ENCODE measurements around the gene PDPK1.
A peak's percentile ranks its signal among the peaks of the same experiment; 100 is the strongest.

PDPK1 gene

GRCh38 chr16:2537451-2538379 lies at the start of gene PDPK1:
Gene PDPK1, plus strand, starts transcription at chr16:2538021. Its CDS starts 92 bp downstream, at chr16:2538113.
- peak; percentile 96 to 97 for DNase-seq

DNA sequence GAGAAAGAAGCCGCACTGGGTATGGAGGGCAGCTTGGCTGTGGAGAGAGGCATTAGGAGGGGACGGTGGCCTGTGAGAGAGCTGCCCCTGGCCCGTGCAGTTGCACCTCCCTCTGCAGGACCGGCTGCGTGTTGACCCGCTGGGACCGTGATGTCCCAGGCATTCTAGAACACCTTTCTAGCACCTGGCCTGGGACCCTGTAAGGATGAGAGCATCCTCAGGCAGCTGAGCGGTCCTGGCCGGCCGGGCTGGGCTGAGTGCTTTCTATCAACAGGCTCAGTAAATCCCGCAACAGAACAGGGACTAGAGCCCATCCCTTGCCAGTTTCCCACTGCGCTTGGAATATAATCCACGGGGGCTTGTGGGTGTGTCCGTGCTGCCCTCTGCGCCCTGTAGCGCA lies 48.2 kb upstream of the PDPK1 start:
- DNase-seq: no peak

GRCh38 chr16:2490190-2491105 lies 47.4 kb upstream of the PDPK1 start:
- no peak for DNase-seq

DNA sequence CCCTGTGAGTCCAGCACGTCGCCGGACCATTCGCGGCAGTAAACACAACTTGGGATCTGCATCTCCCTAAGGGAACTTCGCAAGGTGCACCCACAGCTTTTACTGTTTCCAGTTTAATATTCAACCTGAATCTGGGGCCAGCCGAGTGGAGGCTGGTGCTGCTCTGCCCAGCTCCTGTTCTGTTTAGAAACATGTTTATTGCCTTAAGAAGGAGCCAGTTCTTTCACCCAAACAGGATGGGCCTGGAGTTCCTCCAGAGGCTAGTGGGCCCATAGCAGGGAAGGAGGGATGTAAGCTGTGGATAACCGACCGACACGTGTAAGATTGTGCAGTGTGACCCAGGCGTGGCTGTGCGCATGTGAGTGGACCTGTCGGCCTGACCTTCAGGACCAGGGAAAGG lies 45.5 kb upstream of the PDPK1 start:
- DNase-seq: no peak

DNA sequence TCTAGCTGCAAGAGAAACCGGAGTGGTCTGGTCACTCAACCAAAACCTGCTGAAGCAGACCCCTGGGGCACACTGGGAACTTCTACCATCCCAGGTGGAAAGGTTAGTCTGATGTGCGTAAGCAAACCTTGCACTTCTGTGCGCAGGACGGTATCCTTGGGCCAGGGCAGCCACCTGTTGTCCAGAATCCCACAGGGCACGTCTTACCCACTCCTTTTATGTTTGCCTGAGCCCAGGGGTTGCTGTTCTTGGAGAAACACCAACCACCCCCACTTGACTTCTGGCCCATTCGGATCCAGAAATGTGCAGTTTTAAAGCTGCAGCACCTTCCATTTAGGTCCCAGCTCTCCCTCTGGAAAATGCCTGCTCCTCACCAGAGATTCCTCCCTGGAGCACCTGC lies 44.2 kb upstream of the PDPK1 start:
- DNase-seq: no peak

DNA sequence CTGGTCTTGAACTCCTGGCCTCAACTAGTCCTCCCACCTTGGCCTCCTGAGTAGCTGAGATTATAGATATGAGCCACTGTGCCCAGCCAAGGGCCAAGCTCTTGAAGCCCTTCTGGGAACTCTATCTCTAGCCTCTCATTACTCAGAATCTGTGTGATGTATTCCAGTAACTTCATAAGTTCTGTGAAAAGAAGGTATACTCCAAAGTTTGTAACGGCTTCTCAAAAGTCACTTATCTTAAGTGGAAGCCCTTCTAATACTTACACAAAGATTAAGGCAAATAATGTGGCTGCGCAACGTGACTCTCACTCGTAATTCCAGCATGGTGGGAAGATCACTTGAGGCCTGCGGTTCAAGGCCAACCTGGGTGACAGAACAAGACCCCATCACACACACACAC lies 43.2 kb upstream of the PDPK1 start:
- no peak for DNase-seq

DNA sequence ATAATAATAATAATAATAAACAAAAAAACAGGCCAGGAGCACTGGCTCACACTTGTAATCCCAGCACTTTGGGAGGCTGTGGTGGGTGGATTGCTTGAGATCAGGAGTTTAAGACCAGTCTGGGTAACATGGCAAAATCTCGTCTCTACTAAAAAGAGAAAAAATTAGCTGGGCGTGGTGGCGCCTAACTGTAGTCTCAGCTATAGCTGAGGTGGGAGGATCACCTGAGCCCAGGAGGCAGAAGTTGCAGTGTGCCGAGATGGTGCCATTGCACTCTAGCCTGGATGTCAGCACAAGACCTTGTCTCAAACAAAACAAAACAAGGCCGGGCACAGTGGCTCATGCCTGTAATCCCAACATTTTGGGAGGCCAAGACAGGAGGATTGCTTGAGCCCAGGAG lies 42.8 kb upstream of the PDPK1 start:
- DNase-seq: no peak

DNA sequence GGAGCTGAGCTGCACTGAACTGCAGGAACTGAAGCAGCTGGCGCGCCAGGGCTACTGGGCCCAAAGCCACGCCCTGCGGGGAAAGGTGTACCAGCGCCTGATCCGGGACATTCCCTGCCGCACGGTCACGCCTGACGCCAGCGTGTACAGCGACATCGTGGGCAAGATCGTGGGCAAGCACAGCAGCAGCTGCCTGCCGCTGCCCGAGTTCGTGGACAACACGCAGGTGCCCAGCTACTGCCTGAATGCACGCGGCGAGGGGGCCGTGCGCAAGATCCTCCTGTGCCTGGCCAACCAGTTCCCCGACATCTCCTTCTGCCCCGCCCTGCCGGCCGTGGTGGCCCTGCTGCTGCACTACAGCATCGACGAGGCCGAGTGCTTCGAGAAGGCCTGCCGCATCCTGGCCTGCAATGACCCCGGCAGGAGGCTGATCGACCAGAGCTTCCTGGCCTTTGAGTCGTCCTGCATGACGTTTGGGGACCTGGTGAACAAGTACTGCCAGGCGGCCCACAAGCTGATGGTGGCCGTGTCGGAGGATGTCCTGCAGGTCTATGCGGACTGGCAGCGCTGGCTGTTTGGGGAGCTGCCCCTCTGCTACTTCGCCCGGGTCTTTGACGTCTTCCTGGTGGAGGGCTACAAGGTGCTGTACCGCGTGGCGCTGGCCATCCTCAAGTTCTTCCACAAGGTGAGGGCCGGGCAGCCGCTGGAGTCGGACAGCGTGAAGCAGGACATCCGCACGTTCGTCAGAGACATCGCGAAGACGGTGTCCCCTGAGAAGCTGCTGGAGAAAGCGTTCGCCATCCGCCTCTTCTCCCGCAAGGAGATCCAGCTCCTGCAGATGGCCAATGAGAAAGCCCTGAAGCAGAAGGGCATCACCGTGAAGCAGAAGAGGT lies 41.4 kb upstream of the PDPK1 start:
- no peak for DNase-seq

- no peak for DNase-seq
These were observed 40.6 kb upstream of the PDPK1 start for GRCh38 chr16:2497116-2497630.

DNA sequence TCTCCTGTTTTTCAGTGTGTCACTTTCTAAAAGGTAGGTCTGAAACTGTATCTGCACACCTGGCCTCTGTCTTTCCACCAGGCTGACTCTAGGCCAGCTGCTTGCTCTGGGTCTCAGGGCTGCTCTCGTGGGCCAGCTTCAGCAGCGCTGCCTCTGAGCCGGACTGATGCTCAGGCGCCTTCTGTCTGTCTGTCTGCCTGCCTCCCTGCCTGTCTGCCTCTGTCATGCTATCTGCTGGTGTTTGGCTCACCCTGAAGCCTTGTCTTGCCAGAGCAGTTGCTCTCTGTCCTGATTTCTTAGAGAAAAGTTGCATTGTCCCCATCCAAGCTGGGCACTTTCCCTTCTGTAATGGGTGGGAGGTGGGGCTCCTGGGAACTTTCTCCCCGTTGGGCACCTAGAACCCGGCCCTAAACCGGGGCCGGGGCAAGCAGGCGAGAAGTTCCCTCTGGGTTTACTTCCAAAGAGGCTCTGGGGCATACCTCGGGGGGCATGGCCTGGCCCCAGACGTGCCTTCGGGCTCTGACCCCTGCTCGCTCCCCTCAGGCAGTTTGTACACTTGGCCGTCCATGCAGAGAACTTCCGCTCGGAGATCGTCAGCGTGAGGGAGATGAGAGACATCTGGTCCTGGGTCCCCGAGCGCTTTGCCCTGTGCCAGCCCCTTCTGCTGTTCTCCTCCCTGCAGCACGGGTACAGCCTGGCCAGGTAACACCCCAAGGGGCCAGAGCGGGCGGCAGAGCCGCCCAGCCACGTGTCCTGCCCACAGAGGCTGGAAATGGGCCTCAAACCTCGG lies 39.9 kb upstream of the PDPK1 start:
- no peak for DNase-seq

DNA sequence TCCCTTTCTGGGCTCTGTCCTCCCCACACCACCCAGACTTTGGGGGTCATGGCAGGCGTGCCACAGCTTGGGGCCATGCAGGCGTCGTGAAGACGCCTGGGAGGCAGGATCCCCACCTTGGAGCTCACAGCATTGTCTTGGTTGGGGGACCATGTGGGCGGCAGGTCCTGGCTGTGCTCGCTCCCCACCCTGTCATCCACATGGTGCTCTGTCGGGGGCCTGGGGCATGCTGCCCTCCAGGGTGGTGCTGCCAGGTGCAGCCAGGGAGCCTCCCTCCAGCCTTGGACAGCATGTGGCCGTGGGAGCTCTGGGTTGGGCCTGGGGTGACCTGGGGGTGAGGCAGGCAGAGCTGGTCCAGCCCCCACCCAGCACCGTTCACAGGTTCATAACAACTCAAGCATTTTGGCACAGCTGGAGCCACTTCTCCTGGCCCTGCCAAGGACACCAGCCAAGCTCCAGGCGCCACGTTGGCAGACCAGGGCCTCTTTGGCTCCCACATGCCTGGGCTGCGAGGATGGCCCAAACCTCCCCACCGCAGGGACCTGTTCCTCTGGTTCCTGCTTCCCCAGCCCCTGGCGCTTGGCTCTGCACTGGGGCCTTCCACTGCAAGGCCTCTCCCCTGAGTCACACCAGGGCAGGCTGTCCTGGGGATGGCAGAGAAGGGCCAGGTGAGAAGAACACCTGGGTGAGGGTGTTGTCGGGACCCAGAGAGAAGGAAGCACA lies 39.1 kb upstream of the PDPK1 start:
- DNase-seq: no peak

- no peak for DNase-seq
These were observed 38.4 kb upstream of the PDPK1 start for GRCh38 chr16:2499454-2499853.

- DNase-seq: no peak
These were observed 37.9 kb upstream of the PDPK1 start for GRCh38 chr16:2499890-2500429.

- no peak for DNase-seq
These were observed 37.3 kb upstream of the PDPK1 start for GRCh38 chr16:2500430-2500917.

DNA sequence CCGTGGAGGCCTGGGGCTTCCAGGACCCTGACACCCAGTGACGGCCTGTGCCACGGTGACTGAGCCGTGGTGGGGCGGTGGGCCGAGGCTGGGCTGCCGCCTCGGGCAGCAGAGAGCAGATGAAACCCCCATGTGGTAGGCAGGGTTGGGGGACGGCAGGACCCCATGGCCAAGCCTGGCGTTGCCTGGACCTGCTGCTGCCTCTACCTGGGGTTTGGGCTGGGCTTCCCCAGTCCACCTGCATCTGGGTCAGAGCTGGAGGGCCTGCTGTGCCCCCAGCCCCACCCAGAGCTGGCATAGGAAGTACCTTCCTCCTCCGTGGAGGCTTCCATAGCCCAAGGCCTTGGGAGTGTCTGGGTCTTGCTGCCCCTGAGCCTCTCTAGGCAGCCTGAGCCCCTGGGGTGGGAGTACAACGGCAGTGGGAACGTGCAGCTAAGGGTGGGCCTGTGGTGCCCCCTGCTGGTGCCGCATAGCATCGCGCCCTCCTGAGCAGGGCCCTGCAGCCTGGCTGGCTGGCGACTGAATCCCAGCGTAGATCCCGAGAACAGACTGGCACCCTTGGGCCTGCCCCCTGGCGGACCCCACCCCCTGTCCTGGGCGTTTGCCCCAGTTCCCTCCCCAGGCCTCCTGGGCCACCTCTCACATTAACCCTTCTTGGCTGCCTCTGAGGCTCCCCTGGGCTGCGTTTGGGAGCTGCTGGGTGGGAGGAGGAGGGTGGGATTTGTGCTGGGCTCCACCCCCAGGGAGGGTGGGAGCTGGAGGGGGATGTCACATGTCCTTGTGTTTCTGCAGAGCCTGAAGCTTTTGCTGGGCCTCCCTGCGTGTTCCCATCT lies 36.7 kb upstream of the PDPK1 start:
- DNase-seq: peak; percentile 79 to 80

- no peak for DNase-seq
These were observed 35.6 kb upstream of the PDPK1 start for GRCh38 chr16:2501946-2502895.

DNA sequence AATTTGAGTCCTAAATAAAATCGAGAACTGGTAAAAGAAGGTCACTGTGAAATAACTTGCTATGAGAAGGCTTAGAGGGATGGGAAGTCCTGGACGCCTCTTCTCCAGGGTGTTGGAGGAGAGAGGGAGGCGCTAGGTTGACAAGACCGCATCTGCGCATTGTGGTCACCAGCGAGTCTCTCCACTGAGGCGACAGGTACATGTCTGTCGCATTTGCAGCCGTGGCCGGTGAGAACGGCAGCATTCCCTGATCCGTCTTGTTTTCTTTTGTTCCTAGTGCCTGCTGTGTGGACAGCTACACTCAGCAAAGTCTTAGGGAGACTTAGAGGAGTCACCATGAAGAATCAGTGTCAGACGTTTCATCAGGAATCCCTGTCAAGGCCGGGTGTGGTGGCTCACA lies 32.1 kb upstream of the PDPK1 start:
- no peak for DNase-seq

DNA sequence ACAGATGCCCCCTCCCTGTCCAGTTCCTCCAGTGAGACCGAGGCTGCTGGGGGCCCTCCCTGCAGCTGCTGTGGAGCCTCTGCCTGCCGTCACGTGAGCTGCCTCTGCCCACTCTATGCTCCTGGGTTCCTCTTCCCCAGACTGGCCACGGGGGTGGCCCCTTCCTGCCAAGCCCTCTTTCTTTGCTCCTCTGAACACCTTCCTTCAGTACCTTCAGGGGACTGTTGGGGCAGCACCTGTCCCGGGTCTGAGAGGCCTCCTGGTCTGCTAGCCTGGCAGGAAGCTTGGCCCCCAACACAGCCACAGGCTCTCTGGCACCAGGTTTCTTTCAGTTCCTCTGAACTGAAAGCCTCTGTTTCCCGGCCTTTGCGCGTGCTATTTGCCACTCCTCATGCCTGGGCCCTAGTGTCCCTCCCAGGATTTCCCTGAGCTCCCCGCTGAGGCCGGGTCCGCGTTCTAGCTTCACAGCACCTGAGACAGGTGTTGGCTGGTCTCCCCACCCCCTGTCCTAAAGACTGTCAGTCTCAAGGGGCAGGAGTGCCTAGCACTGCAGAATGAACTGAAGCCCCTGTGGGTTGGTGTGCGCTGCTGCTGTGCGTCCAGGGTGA lies 30.7 kb upstream of the PDPK1 start:
- DNase-seq: peak in 1 of 2 donors; percentile 68

Measured in CD4-positive, alpha-beta T cell treated with Interleukin-1 beta for 1 hour (primary cell).